Mononuclear cell (primary cell): Measurements from ENCODE around the gene FAM83B. TPM values are rescaled to one million over a fixed set of nuclear protein-coding genes. Genes with fewer than 3 reads are reported as not detected.
"Not testable (repeated sequence)": the region's sequence is repeated elsewhere in the genome, so short reads cannot be mapped to it uniquely, and the experiment has no call there.

Experiments used
- H3K27me3 ChIP-seq: 2 replicates; pipeline ENCODE4 v1.6.0; 2011; ENCODE audit warnings: low read length, control low read depth; ENCODE audit not compliant: insufficient read depth
- H3K4me1 ChIP-seq: 2 replicates; pipeline ENCODE4 v1.5.1; 2011; ENCODE audit warnings: mild to moderate bottlenecking, low read length, control low read depth; ENCODE audit not compliant: insufficient read depth
- H3K4me3 ChIP-seq: 2 replicates; pipeline ENCODE4 v1.5.1; 2011; ENCODE audit warnings: mild to moderate bottlenecking, low read length, moderate library complexity
- H3K9me3 ChIP-seq: 2 replicates; pipeline ENCODE4 v1.5.1; 2011; ENCODE audit warnings: low read depth, mild to moderate bottlenecking, control low read depth, low read length
- total RNA-seq: library from RNA; depleted of rRNA; stranded (reverse); fragments of >200 nt; gene quantifications from one replicate; pipeline ENCODE4 v1.2.3, GENCODE V29; 2012

FAM83B gene
- total RNA-seq, 1 donor, result not detected

- Histone ChIP-seq H3K4me3 (no peak overlapping the region), H3K9me3 (no peaks in the 10 kb centered on the region), H3K4me1 (no peaks in the 10 kb centered on the region), H3K27me3 (no peaks in the 10 kb centered on the region)
Measured at GRCh38 chr6:54959820-54960219, 113.2 kb downstream of the FAM83B start.

- not testable (repeated sequence) for H3K4me3 ChIP-seq, H3K9me3 ChIP-seq, H3K4me1 ChIP-seq, H3K27me3 ChIP-seq
Measured at GRCh38 chr6:54961372-54961771, 114.8 kb downstream of the FAM83B start.

- Histone ChIP-seq H3K4me1 (no peaks in the 10 kb centered on the region), H3K9me3 (no peaks in the 10 kb centered on the region), H3K4me3 (no peak overlapping the region), H3K27me3 (no peaks in the 10 kb centered on the region)
Measured at GRCh38 chr6:54970337-54970736, 123.8 kb downstream of the FAM83B start.

GRCh38 chr6:54971825-54972224 lies 125.3 kb downstream of the FAM83B start:
- H3K4me3 ChIP-seq, result no peak overlapping the region
- H3K27me3 ChIP-seq, result no peaks in the 10 kb centered on the region
- H3K4me1 ChIP-seq, result no peaks in the 10 kb centered on the region
- H3K9me3 ChIP-seq, result no peaks in the 10 kb centered on the region

- H3K9me3 ChIP-seq, H3K4me3 ChIP-seq, H3K27me3 ChIP-seq, H3K4me1 ChIP-seq: not testable (repeated sequence)
Measured at GRCh38 chr6:54979161-54979560, 132.6 kb downstream of the FAM83B start.

- Histone ChIP-seq H3K9me3 (peaks cover 6% of the 10 kb centered on the region), H3K4me1 (no peaks in the 10 kb centered on the region), H3K27me3 (no peaks in the 10 kb centered on the region)
Measured at GRCh38 chr6:54980511-54981275, 134.1 kb downstream of the FAM83B start.

GRCh38 chr6:54981276-54981609 lies 134.7 kb downstream of the FAM83B start:
- Histone ChIP-seq H3K9me3 (peaks cover 6% of the 10 kb centered on the region), H3K27me3 (no peaks in the 10 kb centered on the region), H3K4me3 (no peak overlapping the region), H3K4me1 (no peaks in the 10 kb centered on the region)

More at GRCh38 chr6:54980511-54981275, 134.1 kb downstream of the FAM83B start:
- no peak overlapping the region for H3K4me3 ChIP-seq

- no peaks in the 10 kb centered on the region for H3K27me3 ChIP-seq
- no peaks in the 10 kb centered on the region for H3K4me1 ChIP-seq
- H3K4me3 ChIP-seq, result no peak overlapping the region
- H3K9me3 ChIP-seq, result peaks cover 6% of the 10 kb centered on the region
Measured at GRCh38 chr6:54981647-54982046, 135.1 kb downstream of the FAM83B start.

GRCh38 chr6:54987633-54988290 lies 141.2 kb downstream of the FAM83B start:
- H3K4me1 ChIP-seq, result no peaks in the 10 kb centered on the region
- H3K4me3 ChIP-seq, result no peak overlapping the region
- H3K9me3 ChIP-seq, result peaks cover 6% of the 10 kb centered on the region
- H3K27me3 ChIP-seq, result no peaks in the 10 kb centered on the region

- H3K4me3 ChIP-seq, result no peak overlapping the region
- H3K4me1 ChIP-seq, result no peaks in the 10 kb centered on the region
- H3K27me3 ChIP-seq, result no peaks in the 10 kb centered on the region
- H3K9me3 ChIP-seq, result peaks cover 6% of the 10 kb centered on the region
Measured at GRCh38 chr6:54988576-54988975, 142.0 kb downstream of the FAM83B start.

GRCh38 chr6:54990001-54990400 lies 143.4 kb downstream of the FAM83B start:
- Histone ChIP-seq H3K9me3 (no peaks in the 10 kb centered on the region), H3K27me3 (no peaks in the 10 kb centered on the region), H3K4me1 (no peaks in the 10 kb centered on the region), H3K4me3 (no peak overlapping the region)
